ENCODE data around the gene C14orf93.

The C14orf93 gene, protein sequence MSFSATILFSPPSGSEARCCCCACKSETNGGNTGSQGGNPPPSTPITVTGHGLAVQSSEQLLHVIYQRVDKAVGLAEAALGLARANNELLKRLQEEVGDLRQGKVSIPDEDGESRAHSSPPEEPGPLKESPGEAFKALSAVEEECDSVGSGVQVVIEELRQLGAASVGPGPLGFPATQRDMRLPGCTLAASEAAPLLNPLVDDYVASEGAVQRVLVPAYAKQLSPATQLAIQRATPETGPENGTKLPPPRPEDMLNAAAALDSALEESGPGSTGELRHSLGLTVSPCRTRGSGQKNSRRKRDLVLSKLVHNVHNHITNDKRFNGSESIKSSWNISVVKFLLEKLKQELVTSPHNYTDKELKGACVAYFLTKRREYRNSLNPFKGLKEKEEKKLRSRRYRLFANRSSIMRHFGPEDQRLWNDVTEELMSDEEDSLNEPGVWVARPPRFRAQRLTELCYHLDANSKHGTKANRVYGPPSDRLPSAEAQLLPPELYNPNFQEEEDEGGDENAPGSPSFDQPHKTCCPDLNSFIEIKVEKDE

DNA sequence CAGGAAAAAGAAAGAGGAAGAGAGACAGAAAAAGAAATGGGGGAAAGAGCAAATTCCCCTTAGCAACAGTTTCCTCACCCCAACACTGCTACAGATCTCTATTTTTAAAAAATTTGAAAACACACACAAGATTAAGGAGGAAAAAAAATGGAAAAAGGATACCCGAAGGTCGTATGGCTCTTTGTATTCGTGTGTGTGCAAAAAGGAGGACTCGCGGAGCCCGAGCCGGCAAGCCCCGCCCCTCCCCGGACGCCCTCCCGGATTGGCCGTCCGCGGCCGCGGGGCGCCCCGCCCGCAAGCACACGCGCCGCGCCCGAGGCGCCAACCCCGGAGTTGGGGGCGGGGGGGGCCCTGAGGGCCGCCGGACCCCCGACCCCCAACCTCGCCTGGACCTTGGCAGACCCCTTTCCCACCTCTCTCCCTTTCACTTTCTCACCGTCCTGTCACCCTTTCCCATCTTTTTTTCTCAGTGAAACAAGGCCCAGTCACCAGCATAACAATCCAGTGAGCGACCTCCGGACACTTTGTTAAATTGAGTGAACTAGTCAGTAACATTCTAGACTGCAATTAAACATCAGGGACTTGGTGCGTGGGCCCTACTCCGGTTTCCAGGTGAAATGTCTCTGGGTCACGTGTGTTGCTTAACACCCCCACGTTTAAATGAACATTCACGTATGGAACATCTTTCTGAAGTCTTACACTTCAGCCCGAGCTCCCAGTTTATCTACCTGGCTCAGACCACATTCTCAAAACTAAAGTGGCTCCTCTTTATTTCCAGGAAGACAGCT lies at the start of gene C14orf93:
C14orf93 (minus strand) TSS at position 205 of the 788 bp plus-strand sequence. CDS start 11,120 bp downstream, outside the sequence.
- in situ Hi-C loops (cut with MboI; ENCODE audit: low sequenced_read_pairs), result no loop called here

DNA sequence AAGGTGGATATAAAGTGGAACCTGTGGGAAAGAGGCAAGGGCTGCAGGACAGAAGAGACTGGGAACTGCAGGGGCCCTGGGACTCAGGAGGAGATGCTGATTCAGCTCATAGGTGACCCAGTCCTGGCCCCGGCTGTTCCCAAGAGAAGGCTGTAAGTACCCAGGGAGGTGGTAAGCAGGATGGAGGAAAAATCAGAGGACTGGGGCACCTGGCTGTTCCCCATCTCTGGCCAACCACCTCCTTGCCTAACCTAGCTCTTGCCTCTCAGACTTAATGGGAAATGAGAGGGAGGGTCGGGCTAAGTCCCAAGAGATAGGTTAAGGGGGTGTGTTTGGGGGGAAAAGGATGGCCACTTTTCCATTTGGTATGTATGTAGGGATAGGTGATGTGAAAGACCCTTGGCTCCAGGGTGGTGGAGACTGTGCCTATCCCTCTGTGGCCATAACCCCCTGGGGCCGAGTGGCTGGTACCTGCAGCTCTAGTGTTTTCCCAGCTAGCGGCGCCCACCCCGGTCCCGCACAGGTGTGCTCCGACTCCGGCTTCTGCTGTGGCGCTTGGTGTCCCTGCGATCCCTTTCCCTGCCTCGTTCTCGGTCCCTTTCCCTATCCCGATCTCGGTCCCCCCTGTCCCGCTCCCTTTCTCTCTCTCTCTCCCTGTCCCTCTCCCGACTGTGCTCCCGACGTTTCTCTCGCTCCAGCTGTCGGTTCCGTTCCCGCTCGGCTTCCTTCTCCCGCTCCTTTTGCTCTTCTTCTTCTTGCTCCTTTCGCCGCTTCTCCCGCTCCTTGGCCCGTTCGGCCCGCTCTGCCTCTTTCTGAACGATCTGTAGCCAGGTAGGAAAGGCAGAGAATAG lies 48.9 kb upstream of the C14orf93 start:
- in situ Hi-C loops (cut with MboI; ENCODE audit: low sequenced_read_pairs), result no loop called here

GRCh38 chr14:23057757-23058653 lies 48.1 kb upstream of the C14orf93 start:
- in situ Hi-C loops (cut with MboI; ENCODE audit: low sequenced_read_pairs), result no loop called here

- in situ Hi-C loops (cut with MboI; ENCODE audit: low sequenced_read_pairs), result no loop called here
Observed at GRCh38 chr14:23056956-23057756, 47.2 kb upstream of the C14orf93 start, which contains the start of gene CDH24. TSS of gene CDH24 (minus strand) at chr14:23057520. CDS start at chr14:23055733, 1,787 bp downstream.

- in situ Hi-C loops (cut with MboI; ENCODE audit: low sequenced_read_pairs), result no loop called here
Observed at GRCh38 chr14:23056145-23056955, 46.4 kb upstream of the C14orf93 start.

DNA sequence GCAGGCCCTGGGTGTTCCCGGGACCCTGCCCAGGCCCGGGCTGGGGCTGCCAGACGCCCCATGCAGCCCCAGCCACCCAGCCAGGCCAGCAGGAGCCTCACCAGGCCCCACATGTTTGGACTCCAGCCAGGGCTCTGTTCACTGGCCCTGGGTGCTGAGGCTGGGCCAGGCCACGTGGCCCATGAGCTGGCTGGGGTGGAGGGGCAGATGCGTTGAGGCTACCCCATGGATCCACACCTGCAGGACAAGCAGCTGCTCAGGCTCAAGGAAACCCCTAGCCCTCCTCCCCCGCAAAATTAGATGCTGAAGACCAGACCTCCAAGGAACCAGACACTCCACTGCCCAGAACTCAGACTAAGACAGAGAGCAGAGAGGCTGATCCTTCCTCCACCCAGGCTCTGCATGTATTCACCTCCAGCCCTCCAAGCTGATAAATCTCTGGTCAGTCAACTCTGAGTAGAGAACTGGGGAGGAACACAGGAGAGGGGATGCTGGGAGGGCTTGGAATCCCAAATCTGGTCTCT lies 45.7 kb upstream of the C14orf93 start:
- in situ Hi-C loops (cut with MboI; ENCODE audit: low sequenced_read_pairs), result no loop called here

DNA sequence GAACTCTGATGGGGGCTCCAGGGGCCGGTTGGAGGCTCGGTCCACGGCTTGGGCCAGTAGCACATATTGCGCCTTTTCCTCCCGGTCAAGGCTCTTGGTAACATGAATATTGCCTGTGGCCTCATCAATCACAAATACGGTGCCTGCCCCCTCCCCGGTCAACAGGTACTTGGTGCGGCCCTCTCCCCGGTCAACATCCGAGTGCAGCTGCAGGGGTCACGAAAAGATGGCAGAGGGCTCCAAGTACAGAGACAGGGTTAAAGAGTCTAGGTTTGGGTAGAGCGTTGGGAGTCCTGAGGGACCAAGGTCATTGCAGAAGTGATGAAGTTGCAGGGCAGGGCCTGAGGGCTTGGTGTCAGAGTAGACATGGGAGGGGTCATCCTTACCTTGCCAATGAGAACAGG lies 45.2 kb upstream of the C14orf93 start:
- in situ Hi-C loops (cut with MboI; ENCODE audit: low sequenced_read_pairs), result no loop called here

- in situ Hi-C loops (cut with MboI; ENCODE audit: low sequenced_read_pairs), result no loop called here
Observed at GRCh38 chr14:23054000-23054811, 44.3 kb upstream of the C14orf93 start.

DNA sequence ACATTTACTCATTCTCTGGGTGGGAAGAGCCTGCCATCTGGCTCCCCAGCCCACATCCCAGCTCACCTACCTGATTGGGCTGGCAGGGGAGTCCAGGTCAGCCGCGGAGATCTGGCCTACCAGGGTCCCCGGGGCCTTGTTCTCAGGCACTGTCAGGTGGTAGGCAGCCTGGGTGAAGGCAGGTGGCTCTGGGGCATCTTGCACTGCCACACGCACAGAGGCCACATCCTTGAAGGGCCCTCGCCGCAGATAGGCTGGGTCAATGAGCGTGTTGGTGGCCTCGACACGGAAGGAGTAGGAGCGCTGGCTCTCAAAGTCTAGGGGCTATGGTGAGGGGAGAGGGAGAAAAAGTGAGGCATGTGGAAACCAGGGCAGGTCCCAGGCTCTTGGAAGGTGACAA lies 43.5 kb upstream of the C14orf93 start:
- in situ Hi-C loops (cut with MboI; ENCODE audit: low sequenced_read_pairs), result no loop called here

- in situ Hi-C loops (cut with MboI; ENCODE audit: low sequenced_read_pairs), result no loop called here
Observed at GRCh38 chr14:23052671-23053070, 42.7 kb upstream of the C14orf93 start.

GRCh38 chr14:23052182-23052623 lies 42.3 kb upstream of the C14orf93 start:
- in situ Hi-C loops (cut with MboI; ENCODE audit: low sequenced_read_pairs), result no loop called here

DNA sequence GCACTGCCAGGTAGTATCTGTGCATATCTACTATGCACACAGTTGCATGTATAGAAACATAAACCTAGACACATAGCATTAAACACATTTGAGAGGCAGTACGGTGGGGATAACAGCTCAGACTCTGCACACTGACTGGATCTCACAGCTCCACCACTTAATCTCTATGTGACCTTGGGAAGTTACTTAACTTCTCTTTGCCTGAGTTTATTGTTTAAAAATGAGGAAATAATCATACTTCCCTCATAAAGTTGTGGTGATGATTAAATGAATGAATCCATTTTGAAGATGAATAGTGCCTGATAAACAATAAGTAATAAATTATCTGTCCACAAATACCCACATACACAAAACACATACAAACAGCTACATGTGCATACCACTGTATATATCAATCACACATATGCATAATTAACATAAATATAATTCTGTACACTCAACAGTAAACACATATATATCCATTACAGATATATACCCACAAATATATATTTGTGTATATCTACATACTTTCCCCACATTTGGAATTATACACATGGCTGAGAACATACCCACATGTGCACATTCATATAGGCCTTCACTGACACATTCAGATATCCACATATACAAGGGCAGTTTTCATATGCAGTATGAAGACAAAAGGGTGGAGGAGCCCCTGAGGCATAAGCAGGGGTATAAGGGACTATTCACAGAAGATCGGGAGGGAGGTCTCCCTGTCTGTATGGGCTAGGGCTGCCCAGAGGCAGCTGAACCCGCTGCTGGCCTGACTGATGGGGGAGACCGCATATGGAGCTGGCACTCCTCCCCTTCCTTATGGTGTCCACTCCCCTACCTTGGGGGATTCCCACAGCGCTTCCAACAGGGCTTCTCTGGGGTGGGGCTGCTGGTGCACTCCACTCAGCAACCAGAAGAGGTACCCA lies 41.5 kb upstream of the C14orf93 start:
- in situ Hi-C loops (cut with MboI; ENCODE audit: low sequenced_read_pairs), result no loop called here

DNA sequence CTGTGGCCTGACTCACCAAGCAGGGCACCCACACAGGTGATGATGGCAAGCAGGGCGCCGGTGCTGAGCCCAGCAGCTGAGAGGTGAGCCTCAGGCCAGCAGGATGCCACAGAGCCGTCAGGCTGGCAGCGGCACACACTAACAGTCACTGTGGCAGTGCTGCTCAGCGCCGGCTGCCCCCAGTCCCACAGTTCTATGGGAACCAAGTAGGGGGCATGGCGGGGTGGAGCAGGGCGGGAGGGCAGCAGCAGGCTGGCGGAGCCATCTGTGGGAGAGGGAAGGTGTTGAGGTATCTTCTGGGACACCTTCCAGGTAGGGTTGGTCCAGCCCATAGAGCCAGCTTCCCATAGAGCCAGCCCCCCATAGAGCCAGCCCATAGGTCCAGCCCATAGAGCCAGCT lies 39.1 kb upstream of the C14orf93 start:
- in situ Hi-C loops (cut with MboI; ENCODE audit: low sequenced_read_pairs), result no loop called here

- in situ Hi-C loops (cut with MboI; ENCODE audit: low sequenced_read_pairs), result no loop called here
Observed at GRCh38 chr14:23047751-23048693, 38.1 kb upstream of the C14orf93 start.
